ENCODE results near the gene MRPS6.

MRPS6 gene

GRCh38 chr21:34180407-34180806, 107.0 kb downstream of the MRPS6 start:
- Histone ChIP-seq H3K36me3 (ENCODE audit: insufficient read depth, low read length) (no peaks in the 10 kb centered on the region), H3K4me1 (ENCODE audit: insufficient read depth, low read length) (peaks cover 21% of the 10 kb centered on the region), H3K9me3 (ENCODE audit: control insufficient read depth, insufficient read depth, low read length) (no peaks in the 10 kb centered on the region), H3K9ac (ENCODE audit: low read depth, low read length) (peak overlapping the region; percentile 1; the same call in 1 of the 2 replicates)

- Histone ChIP-seq H3K9me3 (ENCODE audit: control insufficient read depth, insufficient read depth, low read length) (no peaks in the 10 kb centered on the region), H3K4me1 (ENCODE audit: insufficient read depth, low read length) (peaks cover 21% of the 10 kb centered on the region), H3K9ac (ENCODE audit: low read depth, low read length) (no peak overlapping the region), H3K36me3 (ENCODE audit: insufficient read depth, low read length) (no peaks in the 10 kb centered on the region)
Observed at GRCh38 chr21:34180826-34181359, 107.5 kb downstream of the MRPS6 start.

GRCh38 chr21:34181431-34182039, 108.2 kb downstream of the MRPS6 start:
- Histone ChIP-seq H3K9ac (ENCODE audit: low read depth, low read length) (no peak overlapping the region), H3K4me1 (ENCODE audit: insufficient read depth, low read length) (peaks cover 21% of the 10 kb centered on the region), H3K36me3 (ENCODE audit: insufficient read depth, low read length) (no peaks in the 10 kb centered on the region), H3K9me3 (ENCODE audit: control insufficient read depth, insufficient read depth, low read length) (no peaks in the 10 kb centered on the region)

GRCh38 chr21:34182436-34182835, 109.1 kb downstream of the MRPS6 start:
- H3K36me3 ChIP-seq (ENCODE audit: insufficient read depth, low read length) = no peaks in the 10 kb centered on the region
- peaks cover 21% of the 10 kb centered on the region for H3K4me1 ChIP-seq (ENCODE audit: insufficient read depth, low read length)
- H3K9ac ChIP-seq (ENCODE audit: low read depth, low read length) = no peak overlapping the region
- H3K9me3 ChIP-seq (ENCODE audit: control insufficient read depth, insufficient read depth, low read length) = no peaks in the 10 kb centered on the region

GRCh38 chr21:34183331-34183928, 110.1 kb downstream of the MRPS6 start:
- no peaks in the 10 kb centered on the region for H3K9me3 ChIP-seq (ENCODE audit: control insufficient read depth, insufficient read depth, low read length)
- H3K36me3 ChIP-seq (ENCODE audit: insufficient read depth, low read length) = no peaks in the 10 kb centered on the region; the same call in 1 of the 2 replicates
- peaks cover 21% of the 10 kb centered on the region for H3K4me1 ChIP-seq (ENCODE audit: insufficient read depth, low read length)
- H3K9ac ChIP-seq (ENCODE audit: low read depth, low read length) = no peak overlapping the region

GRCh38 chr21:34184232-34184631, 110.9 kb downstream of the MRPS6 start:
- Histone ChIP-seq H3K4me1 (ENCODE audit: insufficient read depth, low read length) (peaks cover 18% of the 10 kb centered on the region), H3K9me3 (ENCODE audit: control insufficient read depth, insufficient read depth, low read length) (no peaks in the 10 kb centered on the region), H3K9ac (ENCODE audit: low read depth, low read length) (no peak overlapping the region), H3K36me3 (ENCODE audit: insufficient read depth, low read length) (no peaks in the 10 kb centered on the region; the same call in 1 of the 2 replicates)

GRCh38 chr21:34185026-34185750, 111.8 kb downstream of the MRPS6 start:
- Histone ChIP-seq H3K4me1 (ENCODE audit: insufficient read depth, low read length) (peaks cover 15% of the 10 kb centered on the region), H3K9ac (ENCODE audit: low read depth, low read length) (no peak overlapping the region), H3K36me3 (ENCODE audit: insufficient read depth, low read length) (no peaks in the 10 kb centered on the region; the same call in 1 of the 2 replicates), H3K9me3 (ENCODE audit: control insufficient read depth, insufficient read depth, low read length) (no peaks in the 10 kb centered on the region)

- Histone ChIP-seq H3K4me1 (ENCODE audit: insufficient read depth, low read length) (peaks cover 14% of the 10 kb centered on the region; the same call in 1 of the 2 replicates), H3K9ac (ENCODE audit: low read depth, low read length) (no peak overlapping the region), H3K9me3 (ENCODE audit: control insufficient read depth, insufficient read depth, low read length) (no peaks in the 10 kb centered on the region), H3K36me3 (ENCODE audit: insufficient read depth, low read length) (no peaks in the 10 kb centered on the region; the same call in 1 of the 2 replicates)
Observed at GRCh38 chr21:34186109-34186719, 112.8 kb downstream of the MRPS6 start.

- Histone ChIP-seq H3K4me1 (ENCODE audit: insufficient read depth, low read length) (peaks cover 12% of the 10 kb centered on the region; the same call in 1 of the 2 replicates), H3K36me3 (ENCODE audit: insufficient read depth, low read length) (no peaks in the 10 kb centered on the region; the same call in 1 of the 2 replicates), H3K9me3 (ENCODE audit: control insufficient read depth, insufficient read depth, low read length) (no peaks in the 10 kb centered on the region), H3K9ac (ENCODE audit: low read depth, low read length) (no peak overlapping the region)
Observed at GRCh38 chr21:34187935-34188334, 114.6 kb downstream of the MRPS6 start.

- Histone ChIP-seq H3K9ac (ENCODE audit: low read depth, low read length) (no peak overlapping the region), H3K36me3 (ENCODE audit: insufficient read depth, low read length) (no peaks in the 10 kb centered on the region; the same call in 1 of the 2 replicates), H3K4me1 (ENCODE audit: insufficient read depth, low read length) (peaks cover 16% of the 10 kb centered on the region; the same call in 1 of the 2 replicates), H3K9me3 (ENCODE audit: control insufficient read depth, insufficient read depth, low read length) (no peaks in the 10 kb centered on the region; the same call in 1 of the 2 replicates)
Observed at GRCh38 chr21:34189506-34189905, 116.1 kb downstream of the MRPS6 start.

- Histone ChIP-seq H3K36me3 (ENCODE audit: insufficient read depth, low read length) (no peaks in the 10 kb centered on the region; the same call in 1 of the 2 replicates), H3K9me3 (ENCODE audit: control insufficient read depth, insufficient read depth, low read length) (no peaks in the 10 kb centered on the region; the same call in 1 of the 2 replicates), H3K4me1 (ENCODE audit: insufficient read depth, low read length) (peaks cover 24% of the 10 kb centered on the region; the same call in 1 of the 2 replicates), H3K9ac (ENCODE audit: low read depth, low read length) (no peak overlapping the region)
Observed at GRCh38 chr21:34190576-34191321, 117.4 kb downstream of the MRPS6 start.

GRCh38 chr21:34191876-34192275, 118.5 kb downstream of the MRPS6 start:
- Histone ChIP-seq H3K36me3 (ENCODE audit: insufficient read depth, low read length) (no peaks in the 10 kb centered on the region; the same call in 1 of the 2 replicates), H3K4me1 (ENCODE audit: insufficient read depth, low read length) (peaks cover 30% of the 10 kb centered on the region; the same call in 1 of the 2 replicates), H3K9me3 (ENCODE audit: control insufficient read depth, insufficient read depth, low read length) (no peaks in the 10 kb centered on the region; the same call in 1 of the 2 replicates), H3K9ac (ENCODE audit: low read depth, low read length) (no peak overlapping the region)

Data from ES-I3 (cell line).